HepG2 (cell line): Measurements from ENCODE around the gene CCNT2.

Experiments
- ATF3 ChIP-seq: sonication (generic); formaldehyde crosslinking; IDR thresholded peaks from 2 replicates; pipeline ENCODE4 v1.4.0; 2020; ENCODE audit warnings: missing genetic modification reagents
- FOXA3 ChIP-seq: IDR thresholded peaks from 2 replicates; pipeline ENCODE4 v1.6.1; 2016; ENCODE audit warnings: missing genetic modification reagents, missing compliant biosample characterization
- GTF3A ChIP-seq: sonication (generic); formaldehyde crosslinking; conservative IDR thresholded peaks from 2 replicates; pipeline ENCODE4 v1.4.0; 2020; ENCODE audit warnings: mild to moderate bottlenecking, missing genetic modification reagents
- MAFK ChIP-seq, 2 experiments: IDR thresholded peaks in 1 of 2; conservative IDR thresholded peaks in 1 of 2; 2 replicates each; pipeline ENCODE4 v1.6.1; 2011; ENCODE audit warnings: improper control_type of control experiment in 2 of 2, low read length in 2 of 2
- MLLT10 ChIP-seq: sonication (generic); formaldehyde crosslinking; IDR thresholded peaks from 2 replicates; pipeline ENCODE4 v1.4.0; 2020; ENCODE audit warnings: missing genetic modification reagents
- PRDM4 ChIP-seq: sonication (generic); formaldehyde crosslinking; IDR thresholded peaks from 2 replicates; pipeline ENCODE4 v1.9.0; 2021; ENCODE audit warnings: missing genetic modification reagents, borderline replicate concordance
- REST ChIP-seq, 2 experiments: IDR thresholded peaks; 2 replicates each; pipeline ENCODE4 v1.6.1; 2011 to 2012; ENCODE audit warnings: low read length in 2 of 2, borderline replicate concordance in 1 of 2, low read depth in 1 of 2, mild to moderate bottlenecking in 1 of 2, moderate library complexity in 1 of 2
- YY1 ChIP-seq: IDR thresholded peaks from 2 replicates; pipeline ENCODE4 v1.6.1; 2011; ENCODE audit warnings: low read length, low read depth, moderate library complexity, mild to moderate bottlenecking; ENCODE audit not compliant: insufficient read depth, insufficient replicate concordance
- ZBTB49 ChIP-seq: sonication (generic); formaldehyde crosslinking; IDR thresholded peaks from 2 replicates; pipeline ENCODE4 v1.4.0; 2020; ENCODE audit warnings: missing genetic modification reagents, borderline replicate concordance
- ZSCAN22 ChIP-seq: sonication (generic); formaldehyde crosslinking; IDR thresholded peaks from 2 replicates; pipeline ENCODE4 v1.4.0; 2020; ENCODE audit warnings: mild to moderate bottlenecking, missing genetic modification reagents

- TF ChIP-seq MLLT10: no peak
- no peak for TF ChIP-seq ZSCAN22 (CRISPR knock-in tag)
- no peak for TF ChIP-seq ATF3 (CRISPR knock-in tag)
- TF ChIP-seq PRDM4 (CRISPR knock-in tag): no peak
- TF ChIP-seq GTF3A (CRISPR knock-in tag): no peak
- TF ChIP-seq YY1: no peak
- no peak for TF ChIP-seq FOXA3 (CRISPR knock-in tag)
- no peak for TF ChIP-seq MAFK (conservative IDR thresholded peaks at IDR 0.05 in 1 of 2, IDR thresholded peaks at IDR 0.05 in 1 of 2; ENCODE audit: low read length in 2 of 2)
- no peak for TF ChIP-seq REST (IDR thresholded peaks at IDR 0.05; ENCODE audit: borderline replicate concordance in 1 of 2, low read depth in 1 of 2, low read length in 2 of 2)
- TF ChIP-seq ZBTB49 (CRISPR knock-in tag): no peak
Observed at GRCh38 chr2:134883552-134884293, 34.9 kb upstream of the CCNT2 start.
